ENCODE data around the gene L3MBTL1.

DNA sequence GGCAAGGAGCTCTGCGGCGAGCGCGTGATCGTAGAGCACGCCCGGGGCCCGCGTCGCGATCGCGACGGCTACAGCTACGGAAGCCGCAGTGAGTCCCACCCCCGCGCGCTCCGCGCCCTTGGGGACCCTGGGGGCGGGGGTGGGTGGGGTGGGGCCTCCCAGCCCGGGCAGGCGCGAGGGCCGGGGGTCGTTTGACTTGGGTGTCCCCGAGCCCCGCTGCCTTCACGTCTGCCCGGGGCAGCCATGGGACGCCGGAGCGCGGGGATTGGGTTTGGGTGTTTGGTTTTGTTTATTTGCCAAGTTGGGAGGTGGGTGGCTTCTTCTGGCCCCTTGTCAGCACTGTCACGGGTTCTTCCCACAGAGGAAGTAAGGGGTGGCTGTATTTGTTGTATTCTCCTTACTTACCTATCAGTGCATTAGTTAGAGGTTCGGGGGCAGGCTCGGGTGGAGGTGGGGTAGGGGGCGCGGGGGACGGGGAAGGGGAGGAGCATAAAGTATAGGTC lies 49.0 kb upstream of the L3MBTL1 start:
- TF ChIP-seq, protein P1, sequence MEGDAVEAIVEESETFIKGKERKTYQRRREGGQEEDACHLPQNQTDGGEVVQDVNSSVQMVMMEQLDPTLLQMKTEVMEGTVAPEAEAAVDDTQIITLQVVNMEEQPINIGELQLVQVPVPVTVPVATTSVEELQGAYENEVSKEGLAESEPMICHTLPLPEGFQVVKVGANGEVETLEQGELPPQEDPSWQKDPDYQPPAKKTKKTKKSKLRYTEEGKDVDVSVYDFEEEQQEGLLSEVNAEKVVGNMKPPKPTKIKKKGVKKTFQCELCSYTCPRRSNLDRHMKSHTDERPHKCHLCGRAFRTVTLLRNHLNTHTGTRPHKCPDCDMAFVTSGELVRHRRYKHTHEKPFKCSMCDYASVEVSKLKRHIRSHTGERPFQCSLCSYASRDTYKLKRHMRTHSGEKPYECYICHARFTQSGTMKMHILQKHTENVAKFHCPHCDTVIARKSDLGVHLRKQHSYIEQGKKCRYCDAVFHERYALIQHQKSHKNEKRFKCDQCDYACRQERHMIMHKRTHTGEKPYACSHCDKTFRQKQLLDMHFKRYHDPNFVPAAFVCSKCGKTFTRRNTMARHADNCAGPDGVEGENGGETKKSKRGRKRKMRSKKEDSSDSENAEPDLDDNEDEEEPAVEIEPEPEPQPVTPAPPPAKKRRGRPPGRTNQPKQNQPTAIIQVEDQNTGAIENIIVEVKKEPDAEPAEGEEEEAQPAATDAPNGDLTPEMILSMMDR (IDR thresholded peaks at IDR 0.05), result no peak
- TF ChIP-seq SIN3A (IDR thresholded peaks at IDR 0.05; ENCODE audit: borderline replicate concordance, insufficient read depth, low read depth, low read length) (no peak), POLR2AphosphoS5 (IDR thresholded peaks at IDR 0.05; ENCODE audit: low read depth, low read length) (no peak), TCF7L2 (IDR thresholded peaks at IDR 0.05; ENCODE audit: low read depth, low read length) (no peak)
- TF ChIP-seq, protein P2, sequence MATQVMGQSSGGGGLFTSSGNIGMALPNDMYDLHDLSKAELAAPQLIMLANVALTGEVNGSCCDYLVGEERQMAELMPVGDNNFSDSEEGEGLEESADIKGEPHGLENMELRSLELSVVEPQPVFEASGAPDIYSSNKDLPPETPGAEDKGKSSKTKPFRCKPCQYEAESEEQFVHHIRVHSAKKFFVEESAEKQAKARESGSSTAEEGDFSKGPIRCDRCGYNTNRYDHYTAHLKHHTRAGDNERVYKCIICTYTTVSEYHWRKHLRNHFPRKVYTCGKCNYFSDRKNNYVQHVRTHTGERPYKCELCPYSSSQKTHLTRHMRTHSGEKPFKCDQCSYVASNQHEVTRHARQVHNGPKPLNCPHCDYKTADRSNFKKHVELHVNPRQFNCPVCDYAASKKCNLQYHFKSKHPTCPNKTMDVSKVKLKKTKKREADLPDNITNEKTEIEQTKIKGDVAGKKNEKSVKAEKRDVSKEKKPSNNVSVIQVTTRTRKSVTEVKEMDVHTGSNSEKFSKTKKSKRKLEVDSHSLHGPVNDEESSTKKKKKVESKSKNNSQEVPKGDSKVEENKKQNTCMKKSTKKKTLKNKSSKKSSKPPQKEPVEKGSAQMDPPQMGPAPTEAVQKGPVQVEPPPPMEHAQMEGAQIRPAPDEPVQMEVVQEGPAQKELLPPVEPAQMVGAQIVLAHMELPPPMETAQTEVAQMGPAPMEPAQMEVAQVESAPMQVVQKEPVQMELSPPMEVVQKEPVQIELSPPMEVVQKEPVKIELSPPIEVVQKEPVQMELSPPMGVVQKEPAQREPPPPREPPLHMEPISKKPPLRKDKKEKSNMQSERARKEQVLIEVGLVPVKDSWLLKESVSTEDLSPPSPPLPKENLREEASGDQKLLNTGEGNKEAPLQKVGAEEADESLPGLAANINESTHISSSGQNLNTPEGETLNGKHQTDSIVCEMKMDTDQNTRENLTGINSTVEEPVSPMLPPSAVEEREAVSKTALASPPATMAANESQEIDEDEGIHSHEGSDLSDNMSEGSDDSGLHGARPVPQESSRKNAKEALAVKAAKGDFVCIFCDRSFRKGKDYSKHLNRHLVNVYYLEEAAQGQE (IDR thresholded peaks at IDR 0.05; ENCODE audit: insufficient read depth in 1 of 2, low read depth in 2 of 2, low read length in 1 of 2), result no peak

Data from Panc1 (cell line).